ENCODE data around the gene ANKRD42. TPM values are rescaled to one million over a fixed set of nuclear protein-coding genes. Genes with fewer than 3 reads are reported as not detected.

ANKRD42 gene
- total and polyA plus RNA-seq, 9 of the 15 experiments (the other 6 are each of a cell fraction or from before 2014, with no cell fraction given) = 2.8 to 9.1 (median 6.1) TPM

DNA sequence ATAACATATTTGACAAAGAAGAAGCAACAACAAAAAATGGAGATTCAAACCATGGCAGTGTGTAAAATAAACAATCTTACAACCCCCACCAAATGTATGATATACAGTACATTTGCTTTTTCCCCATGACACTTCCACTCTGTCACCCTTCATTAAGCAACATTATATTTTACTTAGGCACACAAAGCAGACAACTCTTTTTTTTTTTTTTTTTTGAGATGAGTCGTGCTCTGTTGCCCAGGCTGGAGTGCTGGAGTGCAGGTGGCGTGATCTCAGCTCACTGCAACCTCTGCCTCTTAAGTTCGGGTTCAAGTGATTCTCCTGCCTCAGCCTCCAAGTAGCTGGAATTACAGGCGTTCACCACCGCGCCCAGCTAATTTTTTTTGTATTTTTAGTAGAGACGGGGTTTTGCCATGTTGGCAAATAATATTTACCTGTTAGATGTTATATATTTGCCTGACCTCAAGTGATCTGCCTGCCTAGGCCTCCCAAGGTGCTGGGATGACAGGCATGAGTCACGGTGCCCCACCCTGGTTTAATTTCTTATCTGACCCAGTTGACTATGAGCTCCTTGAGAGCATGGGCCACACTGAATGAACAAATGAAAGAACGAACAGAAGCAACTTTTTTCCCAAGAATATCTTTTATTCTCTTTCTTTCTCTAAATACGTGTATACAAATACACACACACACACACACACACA is 42.1 kb upstream of the ANKRD42 start (continued):
- no peak for TF ChIP-seq SIN3A (IDR thresholded peaks at IDR 0.05; ENCODE audit: borderline replicate concordance in 2 of 2, control insufficient read depth in 1 of 2, low read depth in 2 of 2, low read length in 2 of 2)

DNA sequence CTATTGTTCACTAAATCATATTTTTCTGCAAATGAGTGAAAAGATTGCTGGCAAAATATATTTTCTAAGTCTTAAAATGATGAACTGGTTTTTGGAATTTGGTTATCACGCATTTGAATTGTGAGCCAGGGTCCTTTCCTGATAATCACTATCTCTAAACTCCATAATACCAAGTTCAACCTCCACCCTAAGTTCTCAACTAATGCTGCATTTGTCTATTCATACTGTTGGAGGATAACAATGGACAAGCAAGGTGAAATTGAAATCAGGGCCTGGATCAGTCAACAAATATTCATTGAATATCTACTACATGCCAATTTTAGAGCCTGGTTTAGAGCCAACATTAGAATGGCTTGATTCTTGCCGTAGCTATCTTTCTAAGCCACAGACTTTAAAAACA is 41.2 kb upstream of the ANKRD42 start:
- Histone ChIP-seq H4K20me1 (replicated peaks; ENCODE audit: control insufficient read depth, insufficient read depth, low read length) (no peaks in the 10 kb centered on the region), H2AFZ (ENCODE audit: low read depth, low read length) (peak overlapping the region; percentile 56), H3K4me3 (no peak overlapping the region), H3K27me3 (ENCODE audit: control insufficient read depth in 2 of 2, insufficient read depth in 2 of 2, low read length in 2 of 2) (no peaks in the 10 kb centered on the region), H3K9me1 (ENCODE audit: control insufficient read depth, insufficient read depth, low read length) (no peaks in the 10 kb centered on the region), H3K36me3 (ENCODE audit: control insufficient read depth, insufficient read depth, low read length) (no peaks in the 10 kb centered on the region), H3K4me1 (replicated peaks in 1 of 2; ENCODE audit: control insufficient read depth in 2 of 2, insufficient read depth in 2 of 2, low read length in 2 of 2) (peaks cover 18 to 33% of the 10 kb centered on the region in 2 experiments), H3K4me2 (ENCODE audit: insufficient read depth, low read length) (peak overlapping the region; percentile 51; the same call in 1 of the 2 replicates), H3K9me3 (replicated peaks; ENCODE audit: control insufficient read depth, insufficient read depth, low read depth, low read length) (no peaks in the 10 kb centered on the region), H3K79me2 (ENCODE audit: control insufficient read depth, insufficient read depth, low read length) (peaks cover 4% of the 10 kb centered on the region), H3K27ac (ENCODE audit: extremely low read depth, low read depth, low read length) (peak overlapping the region; percentile 56), H3K9ac (ENCODE audit: insufficient read depth in 1 of 2, low read depth in 2 of 2, low read length in 2 of 2) (no peak overlapping the region; a peak in 1 of 4 replicates)
- no TSS peak for BruUV-seq (replicated peaks)
- peak in 1 of 4 experiments; percentile 46 for DNase-seq (ENCODE audit: extremely low read depth in 1 of 4, low spot score in 3 of 4)
- ATAC-seq = no peak
- POLR2A ChIA-PET = interaction anchor here (0.6 to 2.3 kb wide), 8 partner anchors 10 to 115 kb away, joined by 3 to 9 read pairs (median 4); partner anchors contain the start of gene RAB30
- CTCF ChIA-PET (ENCODE audit: low intra/inter-chr PET ratio) = interaction anchor here (0.7 kb wide), 1 partner anchor 114 kb away, joined by 3 read pairs; no protein-coding TSS in a partner anchor
- intact Hi-C loops (cut with micrococcal nuclease) = no loop called here
- WGBS (ENCODE audit: insufficient coverage, low coverage, missing lambda C conversion rate) = 9% methylated on average over 2 of the region's 2 CpGs
- in situ Hi-C loops (cut with MboI) = no loop called here
- FAIRE-seq = no peak
- TF ChIP-seq, protein P1, sequence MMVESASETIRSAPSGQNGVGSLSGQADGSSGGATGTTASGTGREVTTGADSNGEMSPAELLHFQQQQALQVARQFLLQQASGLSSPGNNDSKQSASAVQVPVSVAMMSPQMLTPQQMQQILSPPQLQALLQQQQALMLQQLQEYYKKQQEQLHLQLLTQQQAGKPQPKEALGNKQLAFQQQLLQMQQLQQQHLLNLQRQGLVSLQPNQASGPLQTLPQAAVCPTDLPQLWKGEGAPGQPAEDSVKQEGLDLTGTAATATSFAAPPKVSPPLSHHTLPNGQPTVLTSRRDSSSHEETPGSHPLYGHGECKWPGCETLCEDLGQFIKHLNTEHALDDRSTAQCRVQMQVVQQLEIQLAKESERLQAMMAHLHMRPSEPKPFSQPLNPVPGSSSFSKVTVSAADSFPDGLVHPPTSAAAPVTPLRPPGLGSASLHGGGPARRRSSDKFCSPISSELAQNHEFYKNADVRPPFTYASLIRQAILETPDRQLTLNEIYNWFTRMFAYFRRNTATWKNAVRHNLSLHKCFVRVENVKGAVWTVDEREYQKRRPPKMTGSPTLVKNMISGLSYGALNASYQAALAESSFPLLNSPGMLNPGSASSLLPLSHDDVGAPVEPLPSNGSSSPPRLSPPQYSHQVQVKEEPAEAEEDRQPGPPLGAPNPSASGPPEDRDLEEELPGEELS (CRISPR knock-in tag; IDR thresholded peaks at IDR 0.05; ENCODE audit: borderline replicate concordance) = no peak
- TF ChIP-seq MYC (IDR thresholded peaks at IDR 0.05; ENCODE audit: low read depth, low read length) (no peak), MYC (CRISPR knock-in tag; IDR thresholded peaks at IDR 0.05; ENCODE audit: borderline replicate concordance, low read depth) (no peak), CBFA2T3 (IDR thresholded peaks at IDR 0.05) (peak; percentile 68), ZNF175 (CRISPR knock-in tag; IDR thresholded peaks at IDR 0.05; ENCODE audit: low read depth) (no peak), SOX6 (IDR thresholded peaks at IDR 0.05) (peak; percentile 56; the same call in 1 of the 2 replicates), ZNF589 (CRISPR knock-in tag; IDR thresholded peaks at IDR 0.05; ENCODE audit: low read depth) (no peak), TAL1 (IDR thresholded peaks at IDR 0.05) (peak; percentile 31; the same call in 1 of the 2 replicates), ZNF232 (CRISPR knock-in tag; IDR thresholded peaks at IDR 0.05) (no peak), ARID1B (IDR thresholded peaks at IDR 0.05) (peak; percentile 6; the same call in 1 of the 2 replicates), TEAD4 (IDR thresholded peaks at IDR 0.05; ENCODE audit: low read length) (peak; percentile 44), TEAD4 (CRISPR knock-in tag; IDR thresholded peaks at IDR 0.05; ENCODE audit: borderline replicate concordance) (no peak), GATAD2B (IDR thresholded peaks at IDR 0.05; ENCODE audit: borderline replicate concordance) (0 out of 2 replicates have a peak, but pooled peaks have one; percentile 34)
- TF ChIP-seq, protein P2, sequence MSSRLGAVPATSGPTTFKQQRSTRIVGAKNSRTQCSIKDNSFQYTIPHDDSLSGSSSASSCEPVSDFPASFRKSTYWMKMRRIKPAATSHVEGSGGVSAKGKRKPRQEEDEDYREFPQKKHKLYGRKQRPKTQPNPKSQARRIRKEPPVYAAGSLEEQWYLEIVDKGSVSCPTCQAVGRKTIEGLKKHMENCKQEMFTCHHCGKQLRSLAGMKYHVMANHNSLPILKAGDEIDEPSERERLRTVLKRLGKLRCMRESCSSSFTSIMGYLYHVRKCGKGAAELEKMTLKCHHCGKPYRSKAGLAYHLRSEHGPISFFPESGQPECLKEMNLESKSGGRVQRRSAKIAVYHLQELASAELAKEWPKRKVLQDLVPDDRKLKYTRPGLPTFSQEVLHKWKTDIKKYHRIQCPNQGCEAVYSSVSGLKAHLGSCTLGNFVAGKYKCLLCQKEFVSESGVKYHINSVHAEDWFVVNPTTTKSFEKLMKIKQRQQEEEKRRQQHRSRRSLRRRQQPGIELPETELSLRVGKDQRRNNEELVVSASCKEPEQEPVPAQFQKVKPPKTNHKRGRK (tag; IDR thresholded peaks at IDR 0.05) = no peak
- TF ChIP-seq, protein P3, sequence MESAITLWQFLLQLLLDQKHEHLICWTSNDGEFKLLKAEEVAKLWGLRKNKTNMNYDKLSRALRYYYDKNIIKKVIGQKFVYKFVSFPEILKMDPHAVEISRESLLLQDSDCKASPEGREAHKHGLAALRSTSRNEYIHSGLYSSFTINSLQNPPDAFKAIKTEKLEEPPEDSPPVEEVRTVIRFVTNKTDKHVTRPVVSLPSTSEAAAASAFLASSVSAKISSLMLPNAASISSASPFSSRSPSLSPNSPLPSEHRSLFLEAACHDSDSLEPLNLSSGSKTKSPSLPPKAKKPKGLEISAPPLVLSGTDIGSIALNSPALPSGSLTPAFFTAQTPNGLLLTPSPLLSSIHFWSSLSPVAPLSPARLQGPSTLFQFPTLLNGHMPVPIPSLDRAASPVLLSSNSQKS (CRISPR knock-in tag; IDR thresholded peaks at IDR 0.05) = no peak
